H4 (cell line): Measurements from ENCODE around the gene SPON2. TPM values are rescaled to one million over a fixed set of nuclear protein-coding genes. Genes with fewer than 3 reads are reported as not detected.

Source experiments
- DNase-seq: peaks from one replicate; pipeline ENCODE4 v3.0.0-alpha.2; 2015; ENCODE audit warnings: low spot score
- total RNA-seq: library from RNA; depleted of rRNA; stranded (reverse); fragments of >200 nt; shearing (Covaris generic); gene quantifications from 2 replicates; pipeline ENCODE4 v1.2.3, GENCODE V29; 2014; rRNA removed

The SPON2 gene
- total RNA-seq = 4.5 and 12.0 TPM in 2 replicates

DNA sequence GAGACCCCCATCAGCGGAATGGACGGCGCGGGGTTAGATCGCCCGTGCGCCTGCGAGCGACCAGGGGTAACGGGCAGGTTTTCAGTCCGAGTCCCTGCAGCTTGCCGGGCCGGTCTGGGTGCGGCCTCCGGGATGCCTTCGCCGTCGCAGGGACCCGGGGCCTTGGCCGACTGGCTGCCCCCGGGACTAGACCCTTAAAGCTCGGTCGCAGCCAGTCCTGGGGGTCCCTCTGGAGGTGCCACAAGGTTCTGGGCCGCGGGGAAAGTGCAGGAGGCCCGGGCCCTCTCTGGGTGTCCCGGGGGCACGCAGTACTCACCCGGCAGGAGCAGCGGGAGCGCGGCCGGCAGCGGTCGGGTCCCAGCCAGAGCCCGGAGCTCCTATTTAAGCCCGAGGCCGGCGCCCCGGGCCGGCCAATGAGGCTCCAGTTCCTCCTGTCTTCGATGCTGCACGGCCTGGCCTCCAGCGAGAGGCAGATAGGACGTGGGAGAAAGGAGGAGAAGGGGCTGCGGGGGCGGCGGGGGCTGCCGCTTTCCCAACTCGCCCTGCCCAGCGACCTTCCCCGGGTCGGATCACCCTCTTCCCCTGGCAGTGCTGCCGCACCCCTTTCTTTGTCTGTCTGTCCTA is at the start of gene SPON2:
TSS of gene SPON2 (minus strand) at position 356 of the 624 bp plus-strand sequence.
- no peak for DNase-seq

DNA sequence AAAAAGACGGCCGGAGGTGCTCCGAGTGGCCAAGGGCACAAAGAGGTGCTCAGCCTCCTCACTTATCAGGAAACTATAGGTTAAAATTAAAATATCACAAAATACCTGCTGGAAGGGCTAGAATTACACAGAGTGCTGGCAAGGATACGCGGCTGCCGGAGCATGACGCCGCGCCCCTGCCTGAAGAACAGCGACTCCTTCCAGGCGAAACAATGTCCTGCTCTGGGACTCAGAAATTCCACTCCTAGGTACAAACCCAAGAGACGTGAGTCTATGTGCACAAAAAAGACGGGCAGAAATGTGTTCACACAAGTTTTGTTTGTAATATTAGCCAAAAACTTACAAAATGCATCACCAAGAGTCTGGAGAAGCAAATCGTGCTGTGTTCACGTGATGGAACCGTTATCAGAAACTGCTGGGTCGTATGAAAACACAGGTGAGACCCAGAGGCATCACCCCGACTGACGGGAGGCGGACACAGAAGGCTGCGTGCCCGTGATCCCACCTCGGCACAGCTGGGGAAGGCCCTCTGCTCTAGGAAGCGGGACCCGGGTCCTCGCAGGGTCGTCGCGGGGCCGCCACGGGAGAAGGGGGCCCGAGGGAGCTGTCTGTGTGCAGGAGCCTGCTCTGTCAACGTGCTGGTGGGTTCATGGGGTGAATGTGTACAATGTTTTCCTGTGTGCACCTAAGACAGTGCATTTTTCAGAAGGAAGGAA is 48.9 kb upstream of the SPON2 start:
- DNase-seq = no peak

GRCh38 chr4:1220566-1220965 is 48.2 kb upstream of the SPON2 start:
- DNase-seq = no peak

- DNase-seq = no peak
These were observed 47.2 kb upstream of the SPON2 start for GRCh38 chr4:1219566-1219950.

- DNase-seq = no peak
These were observed 46.5 kb upstream of the SPON2 start for GRCh38 chr4:1218634-1219565.

DNA sequence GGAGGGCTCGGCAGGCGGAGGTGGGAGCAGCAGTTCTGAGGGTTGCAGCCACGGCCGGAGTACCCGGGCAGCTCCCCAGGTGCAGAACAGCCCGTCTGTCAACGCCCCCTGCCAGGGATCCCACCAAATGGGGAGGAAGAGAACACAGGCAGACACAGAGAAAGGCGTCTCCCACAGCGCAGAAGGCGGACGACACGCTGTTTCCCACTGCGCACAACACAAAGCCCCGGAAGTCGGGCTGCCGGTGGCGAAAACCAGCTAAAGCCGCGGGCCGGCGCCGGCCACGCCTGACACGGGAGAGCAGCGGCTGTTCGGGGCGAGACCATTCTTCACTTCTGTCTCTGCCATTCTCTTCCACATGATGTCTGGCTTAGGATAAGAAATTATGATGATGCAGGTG is 45.0 kb upstream of the SPON2 start:
- DNase-seq = no peak

DNA sequence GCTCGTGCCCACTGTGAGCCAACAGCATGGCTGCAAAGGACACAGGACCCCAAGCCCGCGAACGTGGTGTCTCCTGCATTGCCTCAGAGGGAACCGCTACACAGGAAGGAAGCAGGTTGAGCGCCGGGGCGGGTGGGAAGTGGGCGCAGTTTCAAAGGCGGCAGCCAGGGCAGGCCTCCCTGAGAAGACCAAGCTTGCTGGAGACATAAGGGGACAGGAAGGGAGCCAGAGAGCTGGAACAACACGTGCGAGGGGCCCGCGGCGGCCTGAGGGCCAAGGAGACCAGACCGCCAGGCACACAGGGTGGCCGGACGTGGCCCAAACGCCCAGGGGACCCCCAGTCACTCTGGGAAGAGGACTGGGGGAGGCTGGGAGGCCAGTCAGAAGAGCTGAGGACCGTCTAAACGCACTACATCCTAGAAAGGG is 44.5 kb upstream of the SPON2 start:
- no peak for DNase-seq

GRCh38 chr4:1216076-1216614 is 43.8 kb upstream of the SPON2 start:
- DNase-seq = no peak

DNA sequence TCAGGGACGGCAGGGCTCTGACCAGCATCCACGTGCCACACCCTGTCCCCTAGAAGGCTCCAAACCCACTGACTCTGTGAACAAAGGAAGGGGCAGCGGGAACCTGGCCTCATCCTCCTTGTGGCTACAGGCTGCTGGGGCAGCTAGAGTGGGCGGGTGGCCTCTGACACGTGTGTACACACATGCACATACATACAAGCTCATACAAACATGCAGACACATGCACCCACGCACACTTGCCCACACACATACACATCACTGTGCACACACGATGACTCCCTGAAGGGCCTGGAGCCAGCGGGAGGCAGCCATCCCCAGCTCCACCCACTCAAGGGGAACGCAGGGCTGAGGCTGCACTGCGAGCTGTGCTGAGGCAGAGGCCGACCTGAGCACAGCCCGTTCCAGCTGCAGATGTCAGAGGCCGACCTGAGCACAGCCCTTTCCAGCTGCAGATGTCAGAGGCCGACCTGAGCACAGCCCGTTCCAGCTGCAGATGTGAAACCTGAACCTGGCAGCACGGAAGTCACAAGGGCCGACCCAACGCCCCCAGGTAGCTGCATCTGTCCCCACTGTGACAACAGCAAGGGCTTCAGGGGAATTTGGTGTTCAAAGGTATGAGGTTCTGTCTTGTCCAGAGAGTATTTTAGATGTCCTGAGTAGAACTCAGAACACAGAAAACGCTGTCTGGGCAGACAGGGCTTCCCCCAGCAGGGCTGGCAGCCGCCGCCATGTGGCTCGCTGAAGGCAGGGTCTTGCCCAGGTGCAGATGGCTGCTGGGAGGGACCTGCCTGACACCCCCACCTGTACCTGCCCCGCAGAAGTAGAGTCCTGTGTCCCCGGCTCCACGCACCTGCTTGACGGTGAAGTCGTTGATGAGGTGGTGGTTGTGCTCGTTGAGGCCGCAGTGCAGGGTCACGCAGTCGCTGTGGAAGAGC is 43.0 kb upstream of the SPON2 start:
- no peak for DNase-seq

DNA sequence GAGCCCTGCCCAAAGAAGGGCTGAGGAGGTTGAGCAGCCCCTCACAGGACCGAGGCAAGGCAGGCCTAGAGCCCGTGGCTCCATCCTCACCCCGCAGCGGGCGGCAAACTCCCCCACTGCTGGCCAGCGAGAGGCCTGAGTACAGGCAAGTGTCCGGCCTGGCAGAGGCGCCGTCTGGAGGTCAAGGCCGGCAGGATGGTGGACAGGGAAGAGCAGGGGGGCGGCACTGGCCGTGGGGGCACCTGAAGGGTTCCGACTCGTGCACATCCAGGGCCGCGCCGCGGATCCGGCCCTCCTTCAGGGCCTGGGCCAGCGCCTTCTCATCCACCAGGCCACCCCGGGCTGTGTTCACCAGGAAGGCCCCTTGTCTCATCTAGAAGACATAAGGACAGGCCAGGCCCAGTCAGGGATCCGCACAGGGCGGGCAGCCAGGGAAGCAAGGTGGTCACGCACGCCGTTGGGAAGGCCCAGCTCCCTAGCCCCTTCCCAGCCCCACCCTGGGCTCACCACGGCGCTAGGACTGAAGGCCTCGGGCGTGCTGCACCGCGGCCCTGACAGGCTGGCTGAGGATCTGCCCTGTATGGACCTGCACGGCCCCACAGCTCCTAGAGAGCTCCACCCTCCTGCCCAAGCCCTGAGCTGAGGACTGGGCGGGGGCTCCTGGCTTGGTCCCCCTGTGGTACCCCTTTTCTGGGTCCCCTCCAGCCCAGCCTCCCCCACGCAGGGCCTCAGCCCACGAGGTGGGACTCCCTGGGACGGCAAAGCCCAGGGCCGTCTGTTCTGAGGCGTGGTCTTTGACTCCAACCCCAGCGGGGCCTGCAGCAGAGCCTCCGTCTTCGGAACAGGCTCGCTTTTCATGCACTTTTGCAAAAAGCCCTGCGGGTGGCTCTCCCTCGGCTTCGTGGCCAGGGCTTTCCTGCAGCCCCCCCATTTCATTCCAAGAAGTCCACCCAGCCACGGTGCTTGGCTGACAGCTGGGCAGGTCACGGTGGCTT is 42.0 kb upstream of the SPON2 start:
- DNase-seq = no peak

DNA sequence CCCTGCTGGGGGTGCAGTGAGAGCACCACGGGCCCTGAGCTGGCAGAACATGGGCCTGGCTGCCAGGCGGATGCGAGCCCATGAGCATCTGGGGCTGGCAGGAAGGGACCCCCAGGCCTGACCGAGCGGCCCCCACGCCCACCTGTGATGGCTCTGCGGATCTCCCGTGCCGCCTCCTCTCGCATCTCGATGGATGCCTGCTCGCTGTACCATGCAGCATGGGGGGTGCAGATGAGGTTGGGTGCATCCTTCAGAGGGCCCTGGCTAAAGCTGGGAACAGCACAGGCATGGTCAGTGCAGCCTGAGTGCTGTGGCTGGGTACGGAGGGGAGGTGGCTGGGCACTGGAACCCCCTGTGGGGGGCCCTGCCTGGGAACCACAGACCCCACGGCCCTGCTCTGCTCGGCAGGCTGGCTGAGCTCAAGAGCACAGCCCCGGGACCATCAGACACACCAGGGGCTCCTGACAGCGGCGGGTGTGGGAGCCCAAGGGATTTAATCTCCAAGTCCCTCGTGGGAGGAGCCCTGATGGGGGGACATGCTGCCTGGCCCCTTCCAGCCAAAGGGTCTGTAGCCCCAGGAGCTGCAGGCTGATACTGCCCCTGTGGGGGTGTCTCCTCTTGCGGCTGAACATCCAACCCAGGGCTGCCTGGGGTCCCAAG is 41.1 kb upstream of the SPON2 start:
- DNase-seq = no peak

DNA sequence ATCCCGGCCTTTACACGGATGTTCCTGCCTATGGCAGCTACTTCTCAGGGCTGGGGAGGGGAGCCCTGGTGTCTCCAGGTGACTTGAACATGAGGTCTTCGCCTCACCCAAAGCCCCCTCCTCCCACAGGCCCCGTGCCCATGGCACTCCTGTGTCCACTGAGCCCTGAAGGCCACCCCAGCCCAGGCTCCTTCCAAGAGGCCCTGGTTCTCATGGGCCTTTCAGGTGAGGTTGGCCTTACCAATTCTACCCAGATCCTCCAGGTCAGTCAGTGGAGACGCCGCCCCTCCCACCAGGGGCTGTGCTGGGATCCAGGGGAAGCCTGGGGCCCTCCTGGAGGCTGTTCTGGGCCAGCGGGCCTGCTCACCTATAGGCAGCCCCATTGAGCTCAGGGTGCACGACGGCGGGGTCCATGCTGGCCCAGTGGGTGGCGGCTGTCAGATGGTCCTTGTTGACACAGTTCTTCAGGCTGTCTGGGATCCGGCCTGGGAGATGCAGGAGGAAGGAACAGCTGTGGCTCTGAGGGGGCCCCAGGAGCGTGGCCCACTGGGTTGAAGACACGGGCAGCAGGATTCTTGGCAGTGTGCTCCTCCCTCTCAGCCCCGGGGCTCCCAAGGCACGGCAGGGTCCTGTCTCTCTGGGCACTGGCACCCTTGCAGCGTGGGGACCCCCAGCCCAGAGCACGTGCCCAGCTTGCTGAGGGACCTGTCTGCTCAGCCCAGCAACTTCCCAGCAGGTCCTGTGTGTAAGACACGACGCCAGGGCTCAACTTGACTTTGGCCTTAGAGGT is 40.4 kb upstream of the SPON2 start:
- no peak for DNase-seq

- DNase-seq = no peak
These were observed 39.6 kb upstream of the SPON2 start for GRCh38 chr4:1211891-1212545.

- DNase-seq = no peak
These were observed 39.0 kb upstream of the SPON2 start for GRCh38 chr4:1211371-1211770.

- no peak for DNase-seq
These were observed 38.6 kb upstream of the SPON2 start for GRCh38 chr4:1210971-1211370.

DNA sequence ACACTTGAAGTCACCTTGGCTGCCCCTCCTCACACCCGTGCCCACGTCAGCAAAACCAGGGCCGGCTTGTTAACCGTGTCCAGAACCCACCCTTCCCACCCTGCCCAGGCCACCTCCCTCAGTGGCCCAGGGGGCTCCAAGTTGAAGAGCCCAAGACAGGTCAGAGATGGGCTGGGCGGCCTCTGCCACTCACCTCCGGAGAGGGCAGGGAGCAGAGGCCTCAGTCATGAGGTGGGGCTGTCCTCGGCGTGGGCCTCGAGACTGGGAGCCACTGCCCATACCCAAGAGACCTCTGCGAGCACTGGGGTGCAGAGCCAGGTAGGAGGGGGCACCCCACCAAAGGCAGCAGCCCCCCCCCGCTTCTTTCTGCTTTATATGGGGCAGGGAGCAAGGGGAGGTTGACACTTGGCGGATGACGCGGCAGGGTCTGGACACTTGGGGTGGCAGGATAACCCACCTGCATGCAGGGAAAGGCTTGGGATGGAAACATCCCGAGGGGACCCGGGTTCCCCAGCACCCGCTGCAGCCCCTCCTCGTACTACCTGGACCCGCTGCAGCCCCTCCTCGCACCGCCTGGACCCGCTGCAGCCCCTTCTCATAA is 38.0 kb upstream of the SPON2 start:
- no peak for DNase-seq

GRCh38 chr4:1209821-1210220 is 37.4 kb upstream of the SPON2 start:
- DNase-seq = no peak
